HUDEP-2 (cell line): ENCODE measurements around the gene IFIT1.
"Not testable (repeated sequence)": the region's sequence is repeated elsewhere in the genome, so short reads cannot be mapped to it uniquely, and the experiment has no call there.

Source experiments
- DNase-seq, 76 experiments: peaks; one replicate each; lab custom pipeline; 2025; ENCODE audit not compliant: unreplicated experiment in 76 of 76; lab: John Stamatoyannopoulos, UW

The IFIT1 gene

GRCh38 chr10:89391907-89392756, at the start of gene IFIT1:
IFIT1 (plus strand) TSS chr10:89392623; CDS start chr10:89392713, 90 bp downstream.
- peak in 25 of 76 experiments; percentile 2 to 59 (median 29) for DNase-seq

- DNase-seq, result no peak
Measured at GRCh38 chr10:89343089-89343767, 49.2 kb upstream of the IFIT1 start.

- DNase-seq, result no peak
Measured at GRCh38 chr10:89344156-89344555, 48.3 kb upstream of the IFIT1 start.

GRCh38 chr10:89345367-89346000, 46.9 kb upstream of the IFIT1 start:
- no peak for DNase-seq

GRCh38 chr10:89346405-89347254, 45.8 kb upstream of the IFIT1 start:
- no peak for DNase-seq

- no peak for DNase-seq
Measured at GRCh38 chr10:89347701-89348457, 44.5 kb upstream of the IFIT1 start.

- DNase-seq, result no peak
Measured at GRCh38 chr10:89348481-89348880, 43.9 kb upstream of the IFIT1 start.

GRCh38 chr10:89348975-89349374, 43.4 kb upstream of the IFIT1 start:
- no peak for DNase-seq

- not testable (repeated sequence) for DNase-seq
Measured at GRCh38 chr10:89350631-89351315, 41.6 kb upstream of the IFIT1 start.

- no peak for DNase-seq
Measured at GRCh38 chr10:89351412-89351779, 41.0 kb upstream of the IFIT1 start.

GRCh38 chr10:89351780-89352597, 40.4 kb upstream of the IFIT1 start:
- no peak for DNase-seq

- peak in 4 of 76 experiments; percentile 8 to 16 (median 13) for DNase-seq
Measured at GRCh38 chr10:89352802-89353201, 39.6 kb upstream of the IFIT1 start.

- DNase-seq, result no peak
Measured at GRCh38 chr10:89355394-89355931, 37.0 kb upstream of the IFIT1 start.

GRCh38 chr10:89357096-89357495, 35.3 kb upstream of the IFIT1 start:
- DNase-seq, result no peak

- no peak for DNase-seq
Measured at GRCh38 chr10:89357975-89358374, 34.4 kb upstream of the IFIT1 start.

- DNase-seq, result peak in 6 of 76 experiments; percentile 13 to 49 (median 24)
Measured at GRCh38 chr10:89360157-89360556, 32.3 kb upstream of the IFIT1 start.

- peak in 52 of 76 experiments; percentile 4 to 75 (median 40) for DNase-seq
Measured at GRCh38 chr10:89362929-89363328, 29.5 kb upstream of the IFIT1 start.
